OCI-LY7 (cell line): ENCODE data around the gene MMP21.

Source experiments
- EZH2phosphoT487 ChIP-seq: fragments of 200-600 bp; sonication (generic); IDR thresholded peaks from 2 replicates; pipeline ENCODE4 v1.6.1; 2018; ENCODE audit warnings: low read depth, borderline replicate concordance, mild to moderate bottlenecking, mixed run types, antibody characterized with exemption, low read length, moderate library complexity, mixed read lengths
- TF ChIP-seq, protein P1 (sequence below): fragments of 200-600 bp; sonication (generic); conservative IDR thresholded peaks from 2 replicates; pipeline ENCODE4 v1.5.1; 2014; ENCODE audit warnings: mild to moderate bottlenecking, antibody characterized with exemption, low read length, moderate library complexity, mixed read lengths

DNA sequence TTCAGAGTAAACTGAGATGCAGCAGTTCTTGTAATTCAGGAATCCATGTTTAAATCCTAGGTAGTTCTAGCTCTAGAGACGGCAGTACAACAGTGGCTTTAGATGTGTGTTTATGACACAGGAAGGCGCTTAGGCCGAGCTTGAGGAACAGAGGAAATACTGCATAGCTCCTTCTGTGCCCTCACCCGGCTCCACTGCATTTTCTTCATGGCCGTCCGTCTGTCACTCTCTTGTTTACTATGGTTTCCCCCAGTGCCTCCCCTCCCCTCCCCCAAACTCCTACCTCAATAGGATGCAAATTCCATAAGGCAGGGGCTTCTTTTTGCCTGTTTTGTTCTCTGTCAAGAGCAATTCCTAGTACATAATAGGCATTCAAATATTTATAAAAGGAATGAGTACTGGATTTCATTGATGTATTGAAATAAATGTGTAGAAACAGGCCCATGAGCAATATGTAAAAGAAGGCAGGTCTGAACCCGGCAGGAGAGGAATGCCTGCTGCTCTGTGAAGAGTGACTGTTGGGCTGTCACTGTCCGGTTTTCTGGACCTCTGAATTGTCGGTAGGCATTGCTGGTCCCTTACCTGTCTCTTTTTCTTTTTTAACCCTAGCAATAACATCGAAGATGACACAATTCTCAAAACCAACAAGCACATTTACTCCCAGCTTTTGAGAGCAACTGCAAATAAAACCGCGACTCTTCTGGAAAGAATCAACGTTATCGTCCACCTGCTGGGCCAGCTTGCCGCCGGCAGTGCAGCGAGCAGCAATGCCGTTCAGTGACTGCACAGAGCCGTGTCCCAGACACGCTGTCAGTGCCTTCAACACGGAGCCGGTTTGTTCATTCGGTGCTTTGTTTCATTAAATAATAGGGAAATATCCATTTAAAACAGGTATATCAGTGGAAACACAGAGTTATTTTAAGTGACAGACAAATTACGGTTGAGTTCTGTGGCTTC is 12.7 kb downstream of the MMP21 start:
- TF ChIP-seq, protein P1, sequence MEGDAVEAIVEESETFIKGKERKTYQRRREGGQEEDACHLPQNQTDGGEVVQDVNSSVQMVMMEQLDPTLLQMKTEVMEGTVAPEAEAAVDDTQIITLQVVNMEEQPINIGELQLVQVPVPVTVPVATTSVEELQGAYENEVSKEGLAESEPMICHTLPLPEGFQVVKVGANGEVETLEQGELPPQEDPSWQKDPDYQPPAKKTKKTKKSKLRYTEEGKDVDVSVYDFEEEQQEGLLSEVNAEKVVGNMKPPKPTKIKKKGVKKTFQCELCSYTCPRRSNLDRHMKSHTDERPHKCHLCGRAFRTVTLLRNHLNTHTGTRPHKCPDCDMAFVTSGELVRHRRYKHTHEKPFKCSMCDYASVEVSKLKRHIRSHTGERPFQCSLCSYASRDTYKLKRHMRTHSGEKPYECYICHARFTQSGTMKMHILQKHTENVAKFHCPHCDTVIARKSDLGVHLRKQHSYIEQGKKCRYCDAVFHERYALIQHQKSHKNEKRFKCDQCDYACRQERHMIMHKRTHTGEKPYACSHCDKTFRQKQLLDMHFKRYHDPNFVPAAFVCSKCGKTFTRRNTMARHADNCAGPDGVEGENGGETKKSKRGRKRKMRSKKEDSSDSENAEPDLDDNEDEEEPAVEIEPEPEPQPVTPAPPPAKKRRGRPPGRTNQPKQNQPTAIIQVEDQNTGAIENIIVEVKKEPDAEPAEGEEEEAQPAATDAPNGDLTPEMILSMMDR, result no peak
- no peak for TF ChIP-seq EZH2phosphoT487
